H1 (cell line): Measurements from ENCODE around the gene MEDAG. TPM values are rescaled to one million over a fixed set of nuclear protein-coding genes. Genes with fewer than 3 reads are reported as not detected.

Experiments
- CTCF ChIA-PET: fragments of 300-600 bp; sonication (Branson Sonifier 250); formaldehyde crosslinking; loops from one replicate; lab custom pipeline; 2021; ENCODE audit not compliant: partially characterized antibody; lab: Charles Lee
- POLR2A ChIA-PET: fragments of 300-600 bp; sonication (Branson Sonifier 250); formaldehyde crosslinking; loops from one replicate; lab custom pipeline; 2021; ENCODE audit warnings: inconsistent platforms; ENCODE audit not compliant: partially characterized antibody; lab: Charles Lee
- DNase-seq, 2 experiments: peaks; one replicate each; pipeline versions ENCODE4 v3.0.0 to v3.0.0-alpha.2; 2010 to 2022; ENCODE audit warnings: low spot score in 2 of 2, low read depth in 1 of 2, mixed read lengths in 1 of 2
- FAIRE-seq: peaks from 2 replicates; lab custom pipeline; 2011; peaks lifted over from hg19 to GRCh38; lab: Jason Lieb, UNC
- H2AFZ ChIP-seq: 2 replicates; pipeline ENCODE4 v1.8.1; 2012; ENCODE audit warnings: low read length, inconsistent platforms
- H2AK5ac ChIP-seq: 2 replicates; pipeline ENCODE4 v1.6.1; 2013; ENCODE audit warnings: low read depth, low read length
- H2BK120ac ChIP-seq: replicated peaks from 2 replicates; pipeline ENCODE3; 2013; ENCODE audit warnings: low read depth, low read length, inconsistent platforms
- H2BK12ac ChIP-seq: 2 replicates; pipeline ENCODE4 v1.6.1; 2013; ENCODE audit warnings: low read depth, low read length
- H2BK15ac ChIP-seq: 2 replicates; pipeline ENCODE4 v1.6.1; 2013; ENCODE audit warnings: low read length
- H2BK20ac ChIP-seq: 2 replicates; pipeline ENCODE4 v1.6.1; 2013; ENCODE audit warnings: low read length
- H2BK5ac ChIP-seq: 2 replicates; pipeline ENCODE4 v1.6.1; 2013; ENCODE audit warnings: low read depth, low read length
- H3K14ac ChIP-seq: 2 replicates; pipeline ENCODE4 v1.6.1; 2013; ENCODE audit warnings: inconsistent platforms; ENCODE audit not compliant: insufficient read length
- H3K18ac ChIP-seq: 2 replicates; pipeline ENCODE4 v1.6.1; 2013; ENCODE audit warnings: low read length; ENCODE audit errors: extremely low read depth
- H3K23ac ChIP-seq: 2 replicates; pipeline ENCODE4 v1.6.1; 2013; ENCODE audit warnings: inconsistent platforms; ENCODE audit not compliant: insufficient read length
- H3K23me2 ChIP-seq: 2 replicates; pipeline ENCODE4 v1.6.1; 2013; ENCODE audit warnings: low read depth, low read length
- H3K27ac ChIP-seq: 2 replicates; pipeline ENCODE4 v1.6.1; 2011; ENCODE audit warnings: low read depth, low read length, inconsistent platforms
- H3K27me3 ChIP-seq, 4 experiments: replicated peaks in 1 of 4; 1 replicate in 1 of 4; 2 replicates in 3 of 4; pipeline versions ENCODE4 v1.6.1 to v1.8.1; 2011 to 2013; ENCODE audit warnings: low read length in 3 of 4, mild to moderate bottlenecking in 3 of 4, inconsistent platforms in 2 of 4, mixed read lengths in 2 of 4, moderate library complexity in 1 of 4; ENCODE audit not compliant: control insufficient read depth in 3 of 4, insufficient read depth in 3 of 4; ENCODE audit errors: extremely low read depth in 1 of 4
- H3K36me3 ChIP-seq, 4 experiments: 2 replicates each; pipeline versions ENCODE4 v1.6.1 to v1.8.1; 2011 to 2013; ENCODE audit warnings: mild to moderate bottlenecking in 4 of 4, low read length in 3 of 4, moderate library complexity in 2 of 4, control low read depth in 1 of 4, inconsistent platforms in 1 of 4; ENCODE audit not compliant: insufficient read depth in 4 of 4, control insufficient read depth in 2 of 4
- H3K4ac ChIP-seq: replicated peaks from 2 replicates; pipeline ENCODE3; 2013; ENCODE audit warnings: low read length, low read depth, mixed read lengths, inconsistent platforms; ENCODE audit not compliant: insufficient read length
- H3K4me1 ChIP-seq, 4 experiments: replicated peaks in 1 of 4; 1 replicate in 1 of 4; 2 replicates in 3 of 4; pipeline versions ENCODE4 v1.6.1 to v1.8.1; 2011 to 2013; ENCODE audit warnings: low read length in 3 of 4, inconsistent platforms in 2 of 4, mixed read lengths in 1 of 4; ENCODE audit not compliant: insufficient read depth in 4 of 4, control insufficient read depth in 3 of 4
- H3K4me2 ChIP-seq, 2 experiments: 2 replicates each; pipeline versions ENCODE4 v1.6.1 to v1.8.1; 2011 to 2013; ENCODE audit warnings: low read depth in 2 of 2, low read length in 2 of 2, control low read depth in 1 of 2, inconsistent platforms in 1 of 2, mild to moderate bottlenecking in 1 of 2; ENCODE audit not compliant: insufficient read depth in 1 of 2
- H3K4me3 ChIP-seq, 4 experiments: fragments of 200-600, 300-600 bp in 1 of 4; sonication (generic), shearing (Covaris generic), sonication (Bioruptor Twin) in 1 of 4; 2 replicates each; pipeline versions ENCODE4 v1.5.1 to v1.8.1; 2011 to 2016; ENCODE audit warnings: low read length in 4 of 4, low read depth in 3 of 4, control low read depth in 2 of 4, inconsistent platforms in 2 of 4, mild to moderate bottlenecking in 2 of 4, mixed read lengths in 1 of 4, moderate library complexity in 1 of 4; ENCODE audit not compliant: insufficient read depth in 2 of 4; ENCODE audit errors: extremely low read depth in 1 of 4
- H3K56ac ChIP-seq: replicated peaks from 2 replicates; pipeline ENCODE3; 2013; ENCODE audit warnings: low read depth, mild to moderate bottlenecking, mixed read lengths, low read length, inconsistent platforms; ENCODE audit not compliant: insufficient read length
- H3K79me1 ChIP-seq: 2 replicates; pipeline ENCODE4 v1.6.1; 2013; ENCODE audit warnings: low read depth, low read length, control low read depth
- H3K79me2 ChIP-seq, 2 experiments: 2 replicates each; pipeline versions ENCODE4 v1.6.1 to v1.8.1; 2012 to 2013; ENCODE audit warnings: low read length in 2 of 2, mild to moderate bottlenecking in 2 of 2, inconsistent platforms in 1 of 2; ENCODE audit not compliant: insufficient read depth in 2 of 2, control insufficient read depth in 1 of 2
- H3K9ac ChIP-seq, 4 experiments: replicated peaks in 1 of 4; 1 replicate in 1 of 4; 2 replicates in 3 of 4; pipeline versions ENCODE4 v1.6.1 to v1.8.1; 2011 to 2013; ENCODE audit warnings: low read depth in 3 of 4, low read length in 3 of 4, control low read depth in 2 of 4, mild to moderate bottlenecking in 2 of 4, moderate library complexity in 2 of 4, inconsistent platforms in 1 of 4; ENCODE audit errors: extremely low read depth in 1 of 4
- H3K9me3 ChIP-seq, 2 experiments: 2 replicates each; pipeline versions ENCODE4 v1.6.1 to v1.8.1; 2012 to 2013; ENCODE audit warnings: mild to moderate bottlenecking in 2 of 2, moderate library complexity in 2 of 2, control low read depth in 1 of 2, inconsistent platforms in 1 of 2, low read depth in 1 of 2, low read length in 1 of 2, mixed read lengths in 1 of 2; ENCODE audit not compliant: insufficient read depth in 2 of 2
- H4K20me1 ChIP-seq, 2 experiments: replicated peaks in 1 of 2; 2 replicates each; pipeline versions ENCODE3 to v1.8.1; 2011 to 2013; ENCODE audit warnings: inconsistent platforms in 2 of 2, low read length in 2 of 2, mild to moderate bottlenecking in 1 of 2; ENCODE audit not compliant: insufficient read depth in 2 of 2, control insufficient read depth in 1 of 2
- H4K5ac ChIP-seq: 2 replicates; pipeline ENCODE4 v1.6.1; 2013; ENCODE audit warnings: low read length, low read depth, mixed read lengths, inconsistent platforms; ENCODE audit not compliant: insufficient read length
- H4K8ac ChIP-seq: 2 replicates; pipeline ENCODE4 v1.8.0; 2013; ENCODE audit warnings: mild to moderate bottlenecking, moderate library complexity, low read length, inconsistent platforms; ENCODE audit not compliant: insufficient read depth; ENCODE audit errors: extremely low read depth
- H4K91ac ChIP-seq: replicated peaks from 2 replicates; pipeline ENCODE3; 2013; ENCODE audit warnings: low read length, mixed read lengths, inconsistent platforms; ENCODE audit not compliant: insufficient read length
- NANOG ChIP-seq: IDR thresholded peaks from 2 replicates; pipeline ENCODE4 v1.6.1; 2011; ENCODE audit warnings: low read length, low read depth, mild to moderate bottlenecking, inconsistent platforms; ENCODE audit not compliant: insufficient read depth, poor library complexity, severe bottlenecking
- POU5F1 ChIP-seq: IDR thresholded peaks from 2 replicates; pipeline ENCODE4 v1.6.1; 2011; ENCODE audit warnings: low read depth, mild to moderate bottlenecking, low read length, moderate library complexity
- RAD21 ChIP-seq, 2 experiments: IDR thresholded peaks in 1 of 2; conservative IDR thresholded peaks in 1 of 2; 2 replicates each; pipeline ENCODE4 v1.6.1; 2011; ENCODE audit warnings: low read depth in 2 of 2, low read length in 2 of 2, improper control_type of control experiment in 1 of 2, inconsistent platforms in 1 of 2, mild to moderate bottlenecking in 1 of 2, moderate library complexity in 1 of 2
- WGBS, 2 experiments: shearing (Covaris generic) in 1 of 2; methylation state at CpG; one replicate each; pipeline versions ENCODE4 v1.1.6 to v1.1.7; 2013 to 2015; ENCODE audit warnings: low lambda C conversion rate in 2 of 2, mixed read lengths in 2 of 2, inconsistent platforms in 1 of 2, low coverage in 1 of 2, missing lambda C conversion rate in 1 of 2; ENCODE audit not compliant: insufficient replicate concordance in 2 of 2, insufficient coverage in 1 of 2, insufficient read length in 1 of 2; ENCODE audit errors: extremely low coverage in 1 of 2, missing lambda C conversion rate in 1 of 2; 5-methylcytosine and 5-hydroxymethylcytosine counted together
- polyA plus RNA-seq, 7 experiments: library from polyadenylated mRNA; depleted of rRNA in 3 of 7; stranded (reverse) in 5 of 7; unstranded in 2 of 7; fragments of >200 nt in 5 of 7; fragments of 200-250 nt in 2 of 7; gene quantifications; 1 replicate in 5 of 7; 2 replicates in 1 of 7; 4 replicates in 1 of 7; pipeline versions ENCODE4 v1.2.1 to v1.2.3, GENCODE V29; 2011 to 2013; ENCODE audit warnings: missing spikeins in 2 of 7, mixed read lengths in 2 of 7
- total RNA-seq: library from RNA; stranded (reverse); fragmentation: NEBNext Ultra II Directional; extraction: Animal tissue kit (Norgen Biotek cat#: 25700); gene quantifications from 2 replicates; pipeline ENCODE4 v1.2.1, GENCODE V29; 2021

The MEDAG gene
- total and polyA plus RNA-seq, 2 of the 8 experiments (the other 6 are each of a cell fraction or from before 2014, with no cell fraction given), result 2.1 to 3.1 TPM

- Histone ChIP-seq H3K4me3 (no peak overlapping the region), H4K8ac (no peak overlapping the region), H3K27ac (no peak overlapping the region), H4K5ac (no peak overlapping the region), H3K36me3 (no peaks in the 10 kb centered on the region), H3K27me3 (peaks cover 0 to 14% (median 1%) of the 10 kb centered on the region in 4 experiments; a peak in 3 of 7 replicates), H2BK5ac (no peak overlapping the region), H2AK5ac (no peak overlapping the region), H2AFZ (no peak overlapping the region), H3K14ac (no peak overlapping the region), H2BK120ac (no peak overlapping the region), H3K56ac (no peak overlapping the region), H2BK12ac (no peak overlapping the region; the same call in 1 of the 2 replicates), H2BK15ac (no peak overlapping the region), H3K79me2 (no peaks in the 10 kb centered on the region), H4K91ac (no peak overlapping the region), H3K4me2 (no peak overlapping the region), H3K9ac (no peak overlapping the region), H4K20me1 (no peaks in the 10 kb centered on the region), H3K23me2 (peaks cover 12% of the 10 kb centered on the region), H3K4me1 (no peaks in the 10 kb centered on the region), H3K79me1 (no peaks in the 10 kb centered on the region), H3K9me3 (no peaks in the 10 kb centered on the region), H2BK20ac (no peak overlapping the region), H3K18ac (no peak overlapping the region), H3K4ac (no peak overlapping the region), H3K23ac (no peak overlapping the region)
- DNase-seq (no peak), FAIRE-seq (no peak)
- ChIA-PET CTCF (interaction anchor here (1.0 to 1.9 kb wide), 5 partner anchors 11 to 107 kb away, joined by 3 to 11 read pairs (median 4); no protein-coding TSS in a partner anchor), POLR2A (no interaction called here)
- 92% methylated on average over 1 of the region's 1 CpG; no CpG with 5 or more reads in 1 of the 2 experiments for WGBS, 2 experiments
- TF ChIP-seq RAD21 (IDR thresholded peaks at IDR 0.05 in 1 of 2, conservative IDR thresholded peaks at IDR 0.05 in 1 of 2; ENCODE audit: low read depth in 2 of 2, low read length in 2 of 2) (no peak), POU5F1 (no peak), NANOG (no peak)
Observed at GRCh38 chr13:30904043-30904442, 2.0 kb upstream of the MEDAG start.
